Mucosa of rectum (tissue), 2 donors: ENCODE results near the gene SH3D19.
"Not testable (repeated sequence)": the region's sequence is repeated elsewhere in the genome, so short reads cannot be mapped to it uniquely, and the experiment has no call there.

Experiments used
- H3K27ac ChIP-seq, 2 donors: one replicate each; pipeline ENCODE4 v1.7.0; 2013; ENCODE audit warnings: inconsistent platforms in 2 of 2, low read depth in 2 of 2, low read length in 2 of 2
- H3K27me3 ChIP-seq, 2 donors: one replicate each; pipeline ENCODE4 v1.7.0; 2013; ENCODE audit warnings: low read length in 2 of 2; ENCODE audit not compliant: control insufficient read depth in 2 of 2, insufficient read depth in 2 of 2
- H3K36me3 ChIP-seq, 2 donors: one replicate each; pipeline ENCODE4 v1.7.0; 2013; ENCODE audit warnings: low read length in 2 of 2; ENCODE audit not compliant: control insufficient read depth in 2 of 2, insufficient read depth in 2 of 2
- H3K4me1 ChIP-seq, 2 donors: one replicate each; pipeline ENCODE4 v1.7.0; 2013; ENCODE audit warnings: low read length in 2 of 2, mild to moderate bottlenecking in 1 of 2; ENCODE audit not compliant: control insufficient read depth in 2 of 2, insufficient read depth in 2 of 2
- H3K4me3 ChIP-seq, 2 donors: one replicate each; pipeline ENCODE4 v1.7.0; 2013; ENCODE audit warnings: low read length in 2 of 2
- H3K9ac ChIP-seq, 2 donors: one replicate each; pipeline ENCODE4 v1.7.0; 2013; ENCODE audit warnings: low read length in 2 of 2, low read depth in 1 of 2, mild to moderate bottlenecking in 1 of 2
- H3K9me3 ChIP-seq, 2 donors: one replicate each; pipeline ENCODE4 v1.7.0; 2013; ENCODE audit warnings: low read length in 2 of 2; ENCODE audit not compliant: control insufficient read depth in 2 of 2
- donor health status: healthy.
- donor health status: Normal muscosa, but diverticular disease.

The SH3D19 gene

DNA sequence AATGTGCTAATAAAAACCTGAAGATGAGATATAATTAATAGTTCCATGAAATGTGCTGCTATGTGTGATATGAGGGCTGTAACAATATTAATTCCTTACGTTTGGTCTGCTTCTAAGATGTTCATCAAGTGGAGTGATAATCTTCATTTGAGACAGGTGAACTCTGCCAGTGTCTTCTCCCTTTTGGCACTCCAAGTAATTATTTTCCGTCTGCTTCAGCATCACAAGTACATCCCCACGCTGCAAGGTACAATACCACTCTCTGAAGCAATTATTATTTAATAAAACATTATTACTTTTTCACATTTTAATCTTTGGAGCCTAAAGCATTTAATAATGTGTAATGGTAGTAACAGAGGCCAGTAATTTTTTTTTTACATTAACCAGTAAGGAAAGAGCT, 181.6 kb downstream of the SH3D19 start:
- Histone ChIP-seq H3K4me3 (no peak overlapping the region), H3K9me3 (no peaks in the 10 kb centered on the region), H3K9ac (no peak overlapping the region), H3K4me1 (no peaks in the 10 kb centered on the region), H3K27ac (no peak overlapping the region), H3K36me3 (peaks cover 46 to 48% of the 10 kb centered on the region in 2 donors), H3K27me3 (no peaks in the 10 kb centered on the region)

DNA sequence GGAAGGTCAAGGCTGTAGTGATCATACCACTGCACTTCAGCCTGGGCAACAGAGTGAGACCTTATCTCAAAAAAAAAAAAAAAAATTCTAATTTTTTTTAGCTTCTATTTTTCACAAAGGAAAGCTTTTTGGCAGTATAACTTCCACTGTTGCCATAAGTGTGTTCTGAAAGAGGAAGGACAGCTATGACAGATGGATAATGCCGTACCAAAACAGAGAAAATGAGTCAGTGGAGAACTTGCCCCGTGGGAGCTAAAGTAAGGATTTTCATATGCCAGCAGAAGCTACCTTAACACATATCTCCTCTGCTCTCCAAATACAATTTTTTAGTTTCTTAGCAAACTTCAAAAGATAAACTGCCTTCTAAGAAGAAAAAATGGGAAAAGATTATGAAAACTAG, 182.2 kb downstream of the SH3D19 start:
- Histone ChIP-seq H3K27me3 (no peaks in the 10 kb centered on the region), H3K4me3 (no peak overlapping the region), H3K9ac (no peak overlapping the region), H3K9me3 (no peaks in the 10 kb centered on the region), H3K36me3 (peaks cover 41 to 45% of the 10 kb centered on the region in 2 donors), H3K27ac (no peak overlapping the region), H3K4me1 (no peaks in the 10 kb centered on the region)

DNA sequence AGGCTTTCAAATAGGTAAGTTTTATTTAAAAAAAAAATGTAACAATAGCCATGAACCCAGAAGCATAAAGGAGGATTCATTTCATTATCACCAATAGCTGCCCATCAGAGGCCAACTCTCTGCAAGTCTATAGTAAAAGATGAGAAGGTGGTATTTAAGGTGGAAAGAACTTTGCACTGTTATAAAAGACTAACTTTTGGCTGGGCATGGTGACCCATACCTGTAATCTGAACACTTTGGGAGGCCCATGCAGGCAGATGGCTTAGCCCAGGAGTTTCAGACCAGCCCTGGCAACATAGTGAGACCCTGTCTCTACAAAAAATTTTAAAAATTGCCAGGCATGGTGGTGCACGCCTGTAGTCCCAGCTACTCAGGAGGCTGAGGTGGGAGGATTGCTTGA, 182.6 kb downstream of the SH3D19 start:
- peaks cover 38 to 41% of the 10 kb centered on the region in 2 donors for H3K36me3 ChIP-seq
- no peaks in the 10 kb centered on the region for H3K9me3 ChIP-seq
- no peaks in the 10 kb centered on the region for H3K4me1 ChIP-seq
- no peaks in the 10 kb centered on the region for H3K27me3 ChIP-seq
- no peak overlapping the region for H3K27ac ChIP-seq
- no peak overlapping the region for H3K9ac ChIP-seq
- H3K4me3 ChIP-seq: no peak overlapping the region

DNA sequence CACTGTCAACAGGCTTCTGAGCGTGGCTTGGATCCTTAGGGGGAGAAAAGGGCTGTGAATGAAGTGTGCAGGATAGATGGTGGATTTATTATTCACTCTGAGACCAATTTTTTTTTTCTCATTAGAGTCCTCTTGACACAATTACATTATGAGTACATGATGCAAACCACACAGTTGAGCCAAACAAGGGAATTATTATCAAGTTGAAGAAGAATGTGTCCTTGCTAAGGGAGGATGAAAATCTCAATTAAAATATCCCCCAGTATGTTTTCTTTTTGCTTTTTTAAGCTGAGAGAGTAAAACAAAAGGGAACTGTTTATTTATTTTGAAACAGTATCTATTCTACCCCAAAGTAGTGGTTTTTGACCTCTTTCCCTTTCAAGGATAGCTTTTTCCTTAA, 185.6 kb downstream of the SH3D19 start:
- H3K9me3 ChIP-seq: no peaks in the 10 kb centered on the region
- H3K27ac ChIP-seq: no peak overlapping the region
- no peak overlapping the region for H3K4me3 ChIP-seq
- H3K27me3 ChIP-seq: no peaks in the 10 kb centered on the region
- H3K36me3 ChIP-seq: peaks cover 33 to 36% of the 10 kb centered on the region in 2 donors
- H3K9ac ChIP-seq: no peak overlapping the region
- H3K4me1 ChIP-seq: no peaks in the 10 kb centered on the region

DNA sequence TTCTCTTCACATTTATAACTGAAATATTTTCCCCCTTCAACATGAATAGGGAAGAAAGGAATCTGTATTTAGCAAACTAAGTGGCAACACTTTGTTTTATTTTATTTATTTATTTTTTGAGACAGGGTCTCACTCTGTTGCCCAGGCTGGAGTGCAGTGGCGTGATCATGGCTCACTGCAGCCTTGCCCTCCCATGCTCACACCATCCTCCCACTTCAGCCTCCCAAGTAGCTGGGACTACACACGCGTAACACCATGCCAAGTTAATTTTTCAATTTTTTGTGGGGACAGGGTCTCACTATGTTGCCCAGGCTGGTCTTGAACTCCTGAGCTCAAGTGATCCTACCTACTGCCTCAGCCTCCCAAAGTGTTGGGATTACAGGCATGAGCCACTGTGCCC, 189.4 kb downstream of the SH3D19 start:
- H3K4me1 ChIP-seq, H3K4me3 ChIP-seq, H3K9ac ChIP-seq, H3K9me3 ChIP-seq, H3K27me3 ChIP-seq, H3K27ac ChIP-seq: not testable (repeated sequence)
- peaks cover 33 to 38% of the 10 kb centered on the region in 2 donors for H3K36me3 ChIP-seq

DNA sequence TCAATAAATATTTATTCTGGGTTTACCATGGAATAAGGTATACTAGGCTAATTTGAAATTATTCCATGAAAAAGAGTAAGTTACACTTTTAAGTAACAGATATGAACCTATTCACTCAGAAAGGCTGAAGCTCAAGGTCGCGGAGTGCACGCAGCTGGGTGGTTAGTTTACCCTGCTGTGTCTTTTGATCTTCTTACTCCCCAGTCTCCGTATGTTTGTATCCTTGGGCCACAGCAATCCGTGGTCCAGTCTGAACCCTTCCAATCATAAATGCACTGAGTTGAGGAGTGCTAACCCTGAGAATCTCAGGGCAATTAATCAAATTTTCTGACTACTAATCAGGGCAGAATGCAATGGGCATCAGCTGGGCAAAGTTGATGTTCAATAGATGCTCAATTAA, 192.1 kb downstream of the SH3D19 start:
- no peak overlapping the region for H3K27ac ChIP-seq
- peaks cover 33 to 40% of the 10 kb centered on the region in 2 donors for H3K36me3 ChIP-seq
- no peak overlapping the region for H3K4me3 ChIP-seq
- H3K4me1 ChIP-seq: no peaks in the 10 kb centered on the region
- no peaks in the 10 kb centered on the region for H3K9me3 ChIP-seq
- no peak overlapping the region for H3K9ac ChIP-seq
- no peaks in the 10 kb centered on the region for H3K27me3 ChIP-seq

DNA sequence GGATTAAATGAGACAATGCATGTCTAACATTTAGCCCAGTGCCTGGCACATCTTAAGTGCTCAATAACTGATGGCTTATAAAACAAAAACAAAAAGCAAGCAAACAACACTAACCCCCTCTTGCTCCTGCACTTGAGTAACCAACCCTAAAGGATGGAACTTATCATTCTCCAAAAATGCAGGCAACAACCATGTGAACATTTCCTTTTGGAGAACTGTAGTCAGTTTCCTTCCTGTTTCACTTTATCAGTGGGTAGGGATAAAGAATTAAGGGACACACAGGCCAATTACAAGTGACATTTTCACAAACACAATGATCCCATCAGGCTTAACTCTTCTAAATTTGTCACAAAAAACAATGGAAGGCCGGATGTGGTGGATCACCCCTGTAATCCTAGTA, 195.6 kb downstream of the SH3D19 start:
- peaks cover 40 to 42% of the 10 kb centered on the region in 2 donors for H3K36me3 ChIP-seq
- H3K9me3 ChIP-seq: no peaks in the 10 kb centered on the region
- no peak overlapping the region for H3K27ac ChIP-seq
- H3K27me3 ChIP-seq: no peaks in the 10 kb centered on the region
- H3K4me1 ChIP-seq: no peaks in the 10 kb centered on the region
- H3K4me3 ChIP-seq: no peak overlapping the region
- H3K9ac ChIP-seq: no peak overlapping the region

DNA sequence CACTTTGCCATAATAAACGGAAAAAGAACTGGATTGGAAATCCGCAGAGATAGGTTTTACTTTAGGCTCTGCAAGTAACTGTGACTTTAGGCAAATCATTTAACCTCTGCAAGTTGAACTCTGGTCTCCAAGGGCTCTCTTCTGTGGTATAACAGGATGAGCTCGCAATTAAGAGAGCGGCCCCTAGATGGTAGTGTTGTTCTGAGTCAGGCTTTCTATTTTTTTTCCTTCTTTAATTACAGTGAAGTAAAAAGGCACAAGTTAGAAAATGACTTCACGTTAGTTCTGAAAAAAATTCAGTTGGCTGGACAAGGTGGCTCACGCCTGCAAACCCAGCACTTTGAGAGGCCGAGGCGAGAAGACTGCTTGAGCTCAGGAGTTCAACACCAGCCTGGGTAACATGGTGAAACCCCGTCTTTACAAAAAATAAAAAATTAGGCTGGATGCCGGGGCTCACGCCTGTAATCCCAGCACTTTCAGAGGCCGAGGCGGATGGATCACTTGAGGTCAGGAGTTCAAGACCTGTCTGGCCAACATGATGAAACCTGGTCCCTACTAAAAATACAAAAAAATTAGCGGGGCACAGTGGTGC, 207.9 kb downstream of the SH3D19 start:
- no peaks in the 10 kb centered on the region for H3K4me1 ChIP-seq
- peaks cover 38 to 47% of the 10 kb centered on the region in 2 donors for H3K36me3 ChIP-seq
- H3K27ac ChIP-seq: no peak overlapping the region
- H3K9ac ChIP-seq: no peak overlapping the region
- no peaks in the 10 kb centered on the region for H3K27me3 ChIP-seq
- H3K9me3 ChIP-seq: no peaks in the 10 kb centered on the region
- no peak overlapping the region for H3K4me3 ChIP-seq

DNA sequence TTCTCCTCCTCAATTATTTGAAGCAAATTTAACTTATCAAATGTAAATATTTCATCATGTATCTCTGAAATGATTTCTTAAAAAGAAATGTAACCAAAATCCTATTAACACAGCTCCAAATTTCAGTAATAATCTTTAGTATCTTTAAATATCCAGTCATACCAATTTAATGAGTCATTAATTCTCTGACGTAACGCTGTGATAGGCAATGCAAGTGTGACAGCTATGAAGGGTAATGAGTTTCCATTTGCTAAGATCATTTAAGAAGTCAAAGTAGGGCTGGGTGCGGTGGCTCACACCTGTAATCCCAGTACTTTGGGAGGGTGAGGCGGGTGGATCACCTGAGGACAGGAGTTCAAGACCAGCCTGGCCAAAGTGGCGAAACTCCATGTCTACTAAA, 210.4 kb downstream of the SH3D19 start:
- Histone ChIP-seq H3K9ac (no peak overlapping the region), H3K4me1 (no peaks in the 10 kb centered on the region), H3K36me3 (peaks cover 34 to 37% of the 10 kb centered on the region in 2 donors), H3K27ac (no peak overlapping the region), H3K9me3 (no peaks in the 10 kb centered on the region), H3K27me3 (no peaks in the 10 kb centered on the region), H3K4me3 (no peak overlapping the region)

DNA sequence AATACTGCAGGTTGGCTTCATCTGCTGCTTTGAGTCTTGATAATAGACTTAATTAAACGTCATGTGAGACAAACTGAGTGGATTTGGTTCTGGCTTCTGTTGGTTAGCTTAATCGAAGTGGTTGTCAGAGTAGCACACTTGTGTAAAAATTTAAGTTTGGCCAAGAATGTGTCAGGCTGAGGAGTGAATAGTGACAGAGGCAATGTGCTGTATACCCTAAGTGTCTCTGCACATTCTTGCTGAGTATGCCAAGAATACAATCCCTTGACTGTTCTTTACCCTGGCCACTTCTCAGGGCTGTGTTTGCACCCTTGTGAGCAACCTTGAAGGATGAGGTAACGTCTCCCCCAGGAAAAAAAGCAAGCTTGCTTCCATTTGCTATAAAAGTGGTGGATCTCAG, 211.1 kb downstream of the SH3D19 start:
- Histone ChIP-seq H3K9me3 (no peaks in the 10 kb centered on the region), H3K4me3 (no peak overlapping the region), H3K36me3 (peaks cover 28 to 32% of the 10 kb centered on the region in 2 donors), H3K9ac (no peak overlapping the region), H3K4me1 (no peaks in the 10 kb centered on the region), H3K27ac (no peak overlapping the region), H3K27me3 (no peaks in the 10 kb centered on the region)

DNA sequence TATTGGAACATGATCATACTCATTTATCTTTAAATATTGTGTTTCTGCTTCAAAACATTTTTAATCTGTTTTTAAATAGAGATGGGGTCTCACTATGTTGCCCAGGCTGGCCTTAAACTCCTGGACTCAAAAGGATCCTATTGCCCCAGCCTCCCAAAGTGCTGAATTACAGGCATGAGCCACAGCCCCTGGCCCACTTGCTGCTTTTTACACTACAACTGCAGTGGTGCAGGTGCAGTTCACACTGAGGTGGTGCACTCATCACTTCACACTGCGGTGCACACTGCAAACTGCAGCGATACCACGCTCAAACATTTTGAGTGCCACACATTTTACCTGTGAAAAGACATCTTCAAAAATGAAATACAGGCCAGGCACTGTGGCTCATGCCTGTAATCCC, 215.2 kb downstream of the SH3D19 start:
- Histone ChIP-seq H3K9me3 (no peaks in the 10 kb centered on the region), H3K4me1 (no peaks in the 10 kb centered on the region), H3K27me3 (no peaks in the 10 kb centered on the region), H3K4me3 (no peak overlapping the region), H3K36me3 (peaks cover 40 to 44% of the 10 kb centered on the region in 2 donors), H3K9ac (no peak overlapping the region), H3K27ac (no peak overlapping the region)
